ENCODE data around the gene YBX2. TPM values are rescaled to one million over a fixed set of nuclear protein-coding genes. Genes with fewer than 3 reads are reported as not detected.

Gene YBX2
- total and polyA plus RNA-seq, 7 donors = 0.28 to 37.6 (median 2.5) TPM

- Histone ChIP-seq H3K9me3 (no peaks in the 10 kb centered on the region), H3K27me3 (no peaks in the 10 kb centered on the region), H3K36me3 (no peaks in the 10 kb centered on the region), H3K4me3 (no peak overlapping the region), H3K4me1 (peaks cover 0 to 18% (median 9%) of the 10 kb centered on the region in 4 donors), H3K27ac (no peak overlapping the region)
- TF ChIP-seq POLR2AphosphoS5 (IDR thresholded peaks at IDR 0.05) (no peak), POLR2A (IDR thresholded peaks at IDR 0.05) (no peak), EP300 (IDR thresholded peaks at IDR 0.05) (no peak)
- TF ChIP-seq, protein P1, sequence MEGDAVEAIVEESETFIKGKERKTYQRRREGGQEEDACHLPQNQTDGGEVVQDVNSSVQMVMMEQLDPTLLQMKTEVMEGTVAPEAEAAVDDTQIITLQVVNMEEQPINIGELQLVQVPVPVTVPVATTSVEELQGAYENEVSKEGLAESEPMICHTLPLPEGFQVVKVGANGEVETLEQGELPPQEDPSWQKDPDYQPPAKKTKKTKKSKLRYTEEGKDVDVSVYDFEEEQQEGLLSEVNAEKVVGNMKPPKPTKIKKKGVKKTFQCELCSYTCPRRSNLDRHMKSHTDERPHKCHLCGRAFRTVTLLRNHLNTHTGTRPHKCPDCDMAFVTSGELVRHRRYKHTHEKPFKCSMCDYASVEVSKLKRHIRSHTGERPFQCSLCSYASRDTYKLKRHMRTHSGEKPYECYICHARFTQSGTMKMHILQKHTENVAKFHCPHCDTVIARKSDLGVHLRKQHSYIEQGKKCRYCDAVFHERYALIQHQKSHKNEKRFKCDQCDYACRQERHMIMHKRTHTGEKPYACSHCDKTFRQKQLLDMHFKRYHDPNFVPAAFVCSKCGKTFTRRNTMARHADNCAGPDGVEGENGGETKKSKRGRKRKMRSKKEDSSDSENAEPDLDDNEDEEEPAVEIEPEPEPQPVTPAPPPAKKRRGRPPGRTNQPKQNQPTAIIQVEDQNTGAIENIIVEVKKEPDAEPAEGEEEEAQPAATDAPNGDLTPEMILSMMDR (IDR thresholded peaks at IDR 0.05) = no peak
- intact Hi-C loops (cut with DNase I) = loop anchor here (5.0 kb wide), 1 partner anchor 42 kb away; the partner anchor contains the start of gene CLDN7
- no peak for DNase-seq
- WGBS, 2 donors = 97% methylated on average over 7 of the region's 7 CpGs
These were observed 9.7 kb upstream of the YBX2 start for GRCh38 chr17:7304179-7304578.

GRCh38 chr17:7296189-7296861 is 1.9 kb upstream of the YBX2 start:
- Histone ChIP-seq H3K4me1 (peaks cover 0 to 55% (median 54%) of the 10 kb centered on the region in 4 donors), H3K27me3 (peaks cover 11 to 37% (median 18%) of the 10 kb centered on the region in 3 donors), H3K36me3 (no peaks in the 10 kb centered on the region), H3K9me3 (no peaks in the 10 kb centered on the region), H3K27ac (peak overlapping the region; percentile 76 to 83 (median 79)), H3K4me3 (peak overlapping the region in 2 of 4 donors; percentile 14 to 25)
- TF ChIP-seq EP300 (IDR thresholded peaks at IDR 0.05) (peak in 2 of 4 donors; percentile 78 to 92), POLR2A (IDR thresholded peaks at IDR 0.05) (no peak), POLR2AphosphoS5 (IDR thresholded peaks at IDR 0.05) (peak; percentile 42 to 87 (median 59))
- TF ChIP-seq, protein P1 (IDR thresholded peaks at IDR 0.05) = peak; percentile 93 to 96 (median 94)
- 5 to 6% methylated on average over 51 of the region's 51 CpGs for WGBS, 2 donors
- intact Hi-C loops (cut with DNase I) = loop anchor here (1.0 to 2.0 kb wide), 2 partner anchors 16 to 46 kb away; partner anchors contain the start of gene CTDNEP1
- DNase-seq = peak; percentile 94

DNA sequence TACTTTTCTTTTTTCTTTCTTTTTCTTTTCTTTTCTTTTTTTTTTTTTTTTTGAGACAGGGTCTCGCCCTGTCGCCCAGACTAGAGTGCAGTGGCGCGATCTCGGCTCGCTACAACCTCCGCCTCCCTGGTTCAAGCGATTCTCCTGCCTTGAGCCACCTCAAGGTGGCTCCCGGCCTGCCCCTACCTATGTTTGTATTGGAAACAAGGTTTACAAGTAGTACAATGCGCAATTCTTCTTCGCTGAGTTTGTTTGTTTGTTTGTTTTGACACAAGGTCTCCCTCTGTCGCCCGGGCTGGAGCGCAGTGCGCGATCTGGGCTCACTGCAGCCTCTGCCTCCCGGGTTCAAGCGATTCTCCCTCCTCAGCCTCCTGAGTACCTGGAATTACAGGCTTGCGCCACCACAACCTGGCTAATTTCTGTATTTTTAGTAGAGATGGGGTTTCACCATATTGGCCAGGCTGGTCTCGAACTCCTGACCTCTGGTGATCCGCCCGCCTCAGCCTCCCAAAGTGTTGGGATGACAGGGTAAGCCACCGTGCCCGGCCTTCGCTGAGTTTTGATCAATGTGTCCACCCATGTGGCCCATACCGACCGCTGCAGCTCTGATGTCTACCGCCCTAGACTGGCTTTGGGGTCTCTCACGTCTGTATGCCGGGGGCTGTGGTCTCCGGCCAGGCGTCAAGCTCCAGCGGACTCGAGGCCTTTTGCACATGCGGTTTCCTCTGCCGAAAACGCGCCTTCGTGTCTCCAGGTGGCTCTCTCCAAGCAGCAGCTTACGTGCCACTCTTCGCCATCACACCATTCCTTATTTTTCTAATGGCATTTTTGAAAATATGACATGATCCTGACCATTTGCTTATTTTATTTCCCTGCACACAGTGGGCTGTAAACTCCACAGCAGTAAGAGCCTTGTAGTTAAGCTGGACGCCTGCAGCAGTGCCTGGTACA is 1.1 kb upstream of the YBX2 start:
- Histone ChIP-seq H3K9me3 (no peaks in the 10 kb centered on the region), H3K27me3 (peaks cover 11 to 38% (median 18%) of the 10 kb centered on the region in 3 donors), H3K36me3 (no peaks in the 10 kb centered on the region), H3K4me3 (peak overlapping the region in 2 of 4 donors; percentile 14 to 25), H3K27ac (peak overlapping the region; percentile 76 to 83 (median 79)), H3K4me1 (peaks cover 0 to 64% (median 59%) of the 10 kb centered on the region in 4 donors)
- 52% methylated on average over 42 of the region's 42 CpGs for WGBS, 2 donors
- TF ChIP-seq POLR2AphosphoS5 (IDR thresholded peaks at IDR 0.05) (no peak), EP300 (IDR thresholded peaks at IDR 0.05) (no peak), POLR2A (IDR thresholded peaks at IDR 0.05) (no peak)
- TF ChIP-seq, protein P1 (IDR thresholded peaks at IDR 0.05) = no peak
- intact Hi-C loops (cut with DNase I) = loop anchor here (1.0 to 2.0 kb wide), 2 partner anchors 15 to 45 kb away; partner anchors contain the start of gene CTDNEP1
- DNase-seq = no peak

GRCh38 chr17:7293816-7294613 is 424 bp downstream of the YBX2 start:
- Histone ChIP-seq H3K27me3 (peaks cover 11 to 38% (median 18%) of the 10 kb centered on the region in 3 donors), H3K4me1 (peaks cover 0 to 69% (median 62%) of the 10 kb centered on the region in 4 donors), H3K27ac (peak overlapping the region; percentile 67 to 80 (median 77)), H3K4me3 (peak overlapping the region in 3 of 4 donors; percentile 28 to 44 (median 38)), H3K36me3 (no peaks in the 10 kb centered on the region), H3K9me3 (no peaks in the 10 kb centered on the region)
- peak in 1 of 4 donors; percentile 16 for TF ChIP-seq POLR2AphosphoS5 (IDR thresholded peaks at IDR 0.05)
- TF ChIP-seq EP300 (IDR thresholded peaks at IDR 0.05) = no peak
- WGBS, 2 donors = 2 to 4% methylated on average over 75 of the region's 75 CpGs
- intact Hi-C loops (cut with DNase I) = no loop called here
- DNase-seq = no peak
